Osteoblast (primary cell): ENCODE data around the gene ZNF8. TPM values are rescaled to one million over a fixed set of nuclear protein-coding genes. Genes with fewer than 3 reads are reported as not detected.
A peak's percentile ranks its signal among the peaks of the same experiment; 100 is the strongest.

Experiments
- DNase-seq: peaks from one replicate; pipeline ENCODE4 v3.0.0; 2011; ENCODE audit warnings: low spot score, mixed read lengths; ENCODE audit not compliant: insufficient read length; ENCODE audit errors: missing footprints
- H2AFZ ChIP-seq: 2 replicates; pipeline ENCODE4 v1.6.0; 2011; ENCODE audit warnings: mild to moderate bottlenecking, low read length
- H3K27ac ChIP-seq: 2 replicates; pipeline ENCODE4 v1.5.1; 2011; ENCODE audit warnings: mild to moderate bottlenecking, low read depth, low read length, moderate library complexity
- H3K27me3 ChIP-seq: 2 replicates; pipeline ENCODE4 v1.6.0; 2012; ENCODE audit warnings: mild to moderate bottlenecking, control low read depth, inconsistent platforms, low read length, moderate library complexity; ENCODE audit not compliant: insufficient read depth
- H3K36me3 ChIP-seq: 2 replicates; pipeline ENCODE4 v1.5.1; 2011; ENCODE audit warnings: mild to moderate bottlenecking, low read length, control low read depth, moderate library complexity; ENCODE audit not compliant: insufficient read depth
- H3K4me1 ChIP-seq: 2 replicates; pipeline ENCODE4 v1.5.1; 2011; ENCODE audit warnings: mild to moderate bottlenecking, low read length, control low read depth, moderate library complexity; ENCODE audit not compliant: insufficient read depth
- H3K4me2 ChIP-seq: 2 replicates; pipeline ENCODE4 v1.6.0; 2011; ENCODE audit warnings: mild to moderate bottlenecking, low read length; ENCODE audit not compliant: insufficient read depth
- H3K4me3 ChIP-seq: fragments of 200-600 bp; sonication (generic); 3 replicates; pipeline ENCODE4 v1.5.1; 2012; ENCODE audit warnings: mild to moderate bottlenecking, low read length, inconsistent platforms; ENCODE audit not compliant: insufficient read depth
- H3K79me2 ChIP-seq: 2 replicates; pipeline ENCODE4 v1.6.0; 2012; ENCODE audit warnings: mild to moderate bottlenecking, low read length, control low read depth, inconsistent platforms; ENCODE audit not compliant: insufficient read depth
- H3K9me3 ChIP-seq: 2 replicates; pipeline ENCODE4 v1.5.1; 2011; ENCODE audit warnings: low read depth, low read length, control low read depth
- H4K20me1 ChIP-seq: 2 replicates; pipeline ENCODE4 v1.6.0; 2012; ENCODE audit warnings: mild to moderate bottlenecking, low read length, control low read depth; ENCODE audit not compliant: insufficient read depth
- total RNA-seq: library from RNA; depleted of rRNA; stranded (reverse); fragments of >200 nt; gene quantifications from 2 replicates; pipeline ENCODE4 v1.2.3, GENCODE V29; 2012
- TF ChIP-seq, protein P1 (sequence below): IDR thresholded peaks from 2 replicates; pipeline ENCODE4 v1.5.1; 2011; ENCODE audit warnings: mild to moderate bottlenecking, low read depth, low read length, moderate library complexity; ENCODE audit errors: extremely low read depth

ZNF8 gene
- 8.7 and 8.8 TPM in 2 replicates for total RNA-seq

DNA sequence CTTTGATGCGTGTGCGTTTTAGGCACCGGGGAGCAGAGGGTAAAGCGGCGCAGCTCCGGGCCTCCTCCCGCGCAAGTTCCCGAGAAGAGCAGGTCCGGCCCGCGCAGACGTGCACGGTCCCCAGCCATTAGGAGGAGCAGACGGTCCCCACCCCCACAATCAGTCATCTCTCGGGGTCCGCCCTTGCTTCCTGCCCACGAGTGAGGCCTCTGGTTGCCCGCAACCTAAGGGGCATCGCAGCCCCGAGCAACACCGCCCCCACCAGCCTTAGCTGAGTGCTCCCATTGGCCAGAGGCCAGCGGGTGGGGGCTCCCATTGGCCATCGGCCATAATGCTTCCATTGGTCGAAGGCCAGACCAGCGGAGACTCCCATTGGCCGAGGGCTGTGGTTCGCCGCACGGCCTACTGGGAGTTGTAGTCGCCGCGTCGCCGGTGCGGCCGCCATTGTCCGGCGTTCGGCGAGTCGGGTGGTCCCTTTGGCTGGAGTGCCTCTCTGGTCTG is at the start of gene ZNF8:
Gene ZNF8, plus strand, starts transcription at position 415 of the 501 bp plus-strand sequence. CDS start 127 bp downstream, outside the sequence.
- H3K4me1 ChIP-seq = peaks cover 23% of the 10 kb centered on the region
- H3K4me2 ChIP-seq = peak within 1 kb of the TSS; percentile 85
- H3K36me3 ChIP-seq = peaks cover 18% of the 10 kb centered on the region
- no peaks in the 10 kb centered on the region for H3K9me3 ChIP-seq
- peak within 1 kb of the TSS; percentile 94 for H3K4me3 ChIP-seq
- peak within 1 kb of the TSS; percentile 98 for H2AFZ ChIP-seq
- H3K79me2 ChIP-seq = peaks cover 67% of the 10 kb centered on the region
- peaks cover 24% of the 10 kb centered on the region for H4K20me1 ChIP-seq
- TF ChIP-seq, protein P1, sequence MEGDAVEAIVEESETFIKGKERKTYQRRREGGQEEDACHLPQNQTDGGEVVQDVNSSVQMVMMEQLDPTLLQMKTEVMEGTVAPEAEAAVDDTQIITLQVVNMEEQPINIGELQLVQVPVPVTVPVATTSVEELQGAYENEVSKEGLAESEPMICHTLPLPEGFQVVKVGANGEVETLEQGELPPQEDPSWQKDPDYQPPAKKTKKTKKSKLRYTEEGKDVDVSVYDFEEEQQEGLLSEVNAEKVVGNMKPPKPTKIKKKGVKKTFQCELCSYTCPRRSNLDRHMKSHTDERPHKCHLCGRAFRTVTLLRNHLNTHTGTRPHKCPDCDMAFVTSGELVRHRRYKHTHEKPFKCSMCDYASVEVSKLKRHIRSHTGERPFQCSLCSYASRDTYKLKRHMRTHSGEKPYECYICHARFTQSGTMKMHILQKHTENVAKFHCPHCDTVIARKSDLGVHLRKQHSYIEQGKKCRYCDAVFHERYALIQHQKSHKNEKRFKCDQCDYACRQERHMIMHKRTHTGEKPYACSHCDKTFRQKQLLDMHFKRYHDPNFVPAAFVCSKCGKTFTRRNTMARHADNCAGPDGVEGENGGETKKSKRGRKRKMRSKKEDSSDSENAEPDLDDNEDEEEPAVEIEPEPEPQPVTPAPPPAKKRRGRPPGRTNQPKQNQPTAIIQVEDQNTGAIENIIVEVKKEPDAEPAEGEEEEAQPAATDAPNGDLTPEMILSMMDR = peak; percentile 12
- no peaks in the 10 kb centered on the region for H3K27me3 ChIP-seq
- H3K27ac ChIP-seq = peak within 1 kb of the TSS; percentile 95
- DNase-seq = peak; percentile 99

DNA sequence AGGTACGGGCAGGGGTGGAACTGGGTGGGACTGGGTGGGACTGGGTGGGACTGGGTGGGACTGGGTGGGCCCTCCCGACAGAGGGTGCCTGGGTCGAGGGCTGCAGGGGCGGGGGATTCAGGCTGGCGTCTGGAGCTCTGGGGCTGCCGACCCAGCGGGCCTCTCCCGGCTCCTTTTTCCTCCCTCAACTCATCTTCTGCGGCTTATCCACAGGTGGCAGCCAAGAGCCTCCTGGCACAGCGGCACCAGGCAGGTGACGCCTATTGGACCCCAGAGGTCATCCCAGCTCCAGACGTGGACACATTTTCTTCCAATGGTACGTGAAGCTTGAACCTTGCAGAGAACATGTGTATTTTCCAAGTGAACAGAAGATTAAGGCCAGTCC is 49.5 kb upstream of the ZNF8 start:
- Histone ChIP-seq H3K27ac (peak overlapping the region; percentile 66), H3K4me2 (peak overlapping the region; percentile 85), H3K27me3 (no peaks in the 10 kb centered on the region), H3K4me3 (peak overlapping the region; percentile 89), H3K4me1 (peaks cover 15% of the 10 kb centered on the region), H3K79me2 (peaks cover 24% of the 10 kb centered on the region), H3K9me3 (no peaks in the 10 kb centered on the region), H2AFZ (peak overlapping the region; percentile 98), H3K36me3 (peaks cover 44% of the 10 kb centered on the region), H4K20me1 (peaks cover 7% of the 10 kb centered on the region)
- DNase-seq = no peak
- TF ChIP-seq, protein P1 = peak; percentile 22

DNA sequence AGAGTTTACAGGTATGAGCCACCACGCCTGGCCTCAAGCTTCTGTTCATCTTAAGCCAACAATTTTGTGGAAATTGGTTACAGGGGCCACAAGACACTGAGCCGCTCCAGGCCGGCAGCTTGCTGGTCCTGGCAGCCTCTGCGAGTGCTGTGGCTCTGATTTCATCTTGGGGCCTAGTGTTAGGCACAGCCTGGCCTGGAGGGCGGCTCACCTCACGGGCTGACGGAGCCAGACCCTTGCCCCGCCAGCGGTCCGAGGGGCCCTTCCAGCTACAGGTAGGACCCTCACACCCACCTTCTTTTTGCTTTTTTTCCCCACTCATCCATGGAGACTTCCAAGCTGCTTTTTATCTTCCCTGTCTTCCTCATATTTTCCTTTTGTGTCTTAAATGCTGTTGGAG is 41.4 kb upstream of the ZNF8 start:
- Histone ChIP-seq H3K4me1 (no peaks in the 10 kb centered on the region), H3K4me3 (no peak overlapping the region), H2AFZ (no peak overlapping the region), H3K79me2 (peaks cover 11% of the 10 kb centered on the region), H3K27ac (no peak overlapping the region), H3K27me3 (no peaks in the 10 kb centered on the region), H3K9me3 (no peaks in the 10 kb centered on the region), H3K36me3 (peaks cover 61% of the 10 kb centered on the region), H4K20me1 (no peaks in the 10 kb centered on the region), H3K4me2 (no peak overlapping the region)
- TF ChIP-seq, protein P1 = no peak
- no peak for DNase-seq

DNA sequence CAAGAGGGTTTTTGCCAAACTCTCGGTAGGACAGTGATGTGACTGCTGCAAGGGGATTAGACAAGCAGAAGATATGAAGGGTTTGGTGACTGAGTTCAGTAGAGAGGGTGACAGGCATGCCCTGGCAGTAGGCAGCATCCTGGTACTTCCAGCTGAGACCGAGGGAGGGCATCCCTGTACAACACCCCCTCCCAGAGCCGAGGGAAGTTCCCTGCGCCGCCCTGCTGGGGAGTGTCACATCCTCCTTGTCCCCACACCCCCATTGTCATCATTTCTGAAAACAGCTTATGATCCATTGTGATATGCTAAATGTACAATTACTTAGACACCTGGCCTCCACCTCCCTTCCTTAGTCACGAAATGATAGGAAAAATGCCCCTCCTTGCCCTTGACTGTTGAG is 35.4 kb upstream of the ZNF8 start:
- peak; percentile 32 for DNase-seq
- Histone ChIP-seq H3K4me1 (no peaks in the 10 kb centered on the region), H3K4me2 (no peak overlapping the region), H3K27me3 (no peaks in the 10 kb centered on the region), H3K36me3 (peaks cover 68% of the 10 kb centered on the region), H3K27ac (no peak overlapping the region), H4K20me1 (no peaks in the 10 kb centered on the region), H3K4me3 (no peak overlapping the region), H3K9me3 (no peaks in the 10 kb centered on the region), H2AFZ (no peak overlapping the region), H3K79me2 (peaks cover 4% of the 10 kb centered on the region)
- TF ChIP-seq, protein P1 = no peak
